ENCODE data around the gene CXCR5. TPM values are rescaled to one million over a fixed set of nuclear protein-coding genes. Genes with fewer than 3 reads are reported as not detected.

CXCR5 gene
- total RNA-seq: under 1 TPM; 0.60 to 0.92 TPM

GRCh38 chr11:118883368-118884071 lies at the start of gene CXCR5:
CXCR5 (plus strand) TSS chr11:118883892; CDS start chr11:118883942, 50 bp downstream.
- intact Hi-C loops (cut with micrococcal nuclease): no loop called here
- peak within 1 kb of the TSS; percentile 77 for H3K27ac Mint-ChIP-seq
- H3K27me3 Mint-ChIP-seq: no peaks in the 10 kb centered on the region
- ChIA-PET POLR2A (interaction anchor here (0.6 to 3.8 kb wide), 10 partner anchors 9 to 96 kb away, joined by 3 to 24 read pairs (median 4); no protein-coding TSS in a partner anchor), CTCF (interaction anchor here (1.0 to 3.2 kb wide), 9 partner anchors 11 to 194 kb away, joined by 3 to 13 read pairs (median 5); partner anchors contain the start of gene DDX6)
- peak within 1 kb of the TSS; percentile 57 for H3K4me3 Mint-ChIP-seq
- DNase-seq: peak; percentile 60
- no peaks in the 10 kb centered on the region for H3K9me3 Mint-ChIP-seq
- peaks cover 67% of the 10 kb centered on the region for H3K4me1 Mint-ChIP-seq (ENCODE audit: low read depth)
- peak; percentile 49 for ATAC-seq
- no peaks in the 10 kb centered on the region for H3K36me3 Mint-ChIP-seq (ENCODE audit: low read depth)
- no peak for TF ChIP-seq CTCF (IDR thresholded peaks at IDR 0.05)

GRCh38 chr11:118834427-118835028 lies 49.2 kb upstream of the CXCR5 start:
- peak overlapping the region; percentile 43 for H3K4me3 Mint-ChIP-seq
- CTCF ChIA-PET: interaction anchor here (1.0 to 1.4 kb wide), 6 partner anchors 17 to 175 kb away, joined by 3 to 6 read pairs (median 4); no protein-coding TSS in a partner anchor
- peaks cover 21% of the 10 kb centered on the region for H3K4me1 Mint-ChIP-seq (ENCODE audit: low read depth)
- ATAC-seq: peak; percentile 67
- DNase-seq: peak; percentile 34
- no peaks in the 10 kb centered on the region for H3K27me3 Mint-ChIP-seq
- no peaks in the 10 kb centered on the region for H3K36me3 Mint-ChIP-seq (ENCODE audit: low read depth)
- POLR2A ChIA-PET: interaction anchor here (0.8 to 1.6 kb wide), 3 partner anchors 9 to 50 kb away, joined by 3 to 5 read pairs (median 3); no protein-coding TSS in a partner anchor
- H3K9me3 Mint-ChIP-seq: no peaks in the 10 kb centered on the region
- intact Hi-C loops (cut with micrococcal nuclease): no loop called here
- TF ChIP-seq CTCF (IDR thresholded peaks at IDR 0.05): no peak
- H3K27ac Mint-ChIP-seq: peak overlapping the region; percentile 74

- DNase-seq: no peak
- Mint-ChIP-seq H3K4me3 (no peak overlapping the region), H3K9me3 (no peaks in the 10 kb centered on the region), H3K27ac (no peak overlapping the region), H3K36me3 (ENCODE audit: low read depth) (no peaks in the 10 kb centered on the region), H3K4me1 (ENCODE audit: low read depth) (peaks cover 36% of the 10 kb centered on the region), H3K27me3 (no peaks in the 10 kb centered on the region)
- ChIA-PET CTCF (no interaction called here), POLR2A (no interaction called here)
- ATAC-seq: no peak
- intact Hi-C loops (cut with micrococcal nuclease): no loop called here
- no peak for TF ChIP-seq CTCF (IDR thresholded peaks at IDR 0.05)
Measured at GRCh38 chr11:118837868-118838267, 45.8 kb upstream of the CXCR5 start.

- ATAC-seq: no peak
- H3K4me1 Mint-ChIP-seq (ENCODE audit: low read depth): peaks cover 36% of the 10 kb centered on the region
- no peak overlapping the region for H3K27ac Mint-ChIP-seq
- DNase-seq: no peak
- H3K27me3 Mint-ChIP-seq: no peaks in the 10 kb centered on the region
- H3K36me3 Mint-ChIP-seq (ENCODE audit: low read depth): no peaks in the 10 kb centered on the region
- CTCF ChIA-PET: interaction anchor here (1.1 to 1.6 kb wide), 3 partner anchors 14 to 121 kb away, joined by 3 read pairs; no protein-coding TSS in a partner anchor
- intact Hi-C loops (cut with micrococcal nuclease): no loop called here
- no peak overlapping the region for H3K4me3 Mint-ChIP-seq
- H3K9me3 Mint-ChIP-seq: no peaks in the 10 kb centered on the region
- no peak for TF ChIP-seq CTCF (IDR thresholded peaks at IDR 0.05)
- POLR2A ChIA-PET: interaction anchor here (1.4 kb wide), 1 partner anchor 90 kb away, joined by 3 read pairs; no protein-coding TSS in a partner anchor
Measured at GRCh38 chr11:118838905-118839553, 44.7 kb upstream of the CXCR5 start.
